MCF 10A (cell line): ENCODE data around the gene UMAD1. TPM values are rescaled to one million over a fixed set of nuclear protein-coding genes. Genes with fewer than 3 reads are reported as not detected.

Experiments
- BruUV-seq: library from RNA; stranded (reverse); fragments of 400-500 nt; replicated peaks from 2 replicates; lab custom pipeline; 2021; lab: Mats Ljungman, UMichigan
- CTCF ChIA-PET: fragments of 300-600 bp; sonication (Branson Sonifier 250); formaldehyde crosslinking; extraction: SDS; loops from one replicate; lab custom pipeline; 2021; ENCODE audit warnings: antibody characterized with exemption, inconsistent platforms; lab: Yijun Ruan, JAX
- POLR2A ChIA-PET: fragments of 300-600, 350-650 bp; sonication (Branson Sonifier 250); formaldehyde crosslinking; extraction: SDS; loops from one replicate; lab custom pipeline; 2020; ENCODE audit warnings: antibody characterized with exemption, inconsistent platforms; lab: Yijun Ruan, JAX
- DNase-seq: peaks from one replicate; pipeline ENCODE4 v3.0.0-alpha.2; 2018; ENCODE audit not compliant: unreplicated experiment
- H3K27ac Mint-ChIP-seq: one replicate; pipeline ENCODE4 v1.8.0; 2022; ENCODE audit warnings: mild to moderate bottlenecking, low read depth, mixed read lengths; ENCODE audit not compliant: unreplicated experiment
- H3K27me3 Mint-ChIP-seq: one replicate; pipeline ENCODE4 v1.8.0; 2022; ENCODE audit warnings: mixed read lengths; ENCODE audit not compliant: insufficient read depth, unreplicated experiment
- H3K36me3 Mint-ChIP-seq: one replicate; pipeline ENCODE4 v1.8.0; 2022; ENCODE audit warnings: mild to moderate bottlenecking, moderate library complexity, mixed read lengths; ENCODE audit not compliant: insufficient read depth, unreplicated experiment
- H3K4me1 Mint-ChIP-seq: one replicate; pipeline ENCODE4 v1.8.0; 2022; ENCODE audit warnings: mixed read lengths; ENCODE audit not compliant: insufficient read depth, unreplicated experiment
- H3K4me3 Mint-ChIP-seq: one replicate; pipeline ENCODE4 v1.8.0; 2022; ENCODE audit warnings: mild to moderate bottlenecking, moderate library complexity, mixed read lengths; ENCODE audit not compliant: unreplicated experiment
- H3K9me3 Mint-ChIP-seq: one replicate; pipeline ENCODE4 v1.8.0; 2022; ENCODE audit warnings: mixed read lengths; ENCODE audit not compliant: unreplicated experiment
- CTCF ChIP-seq: fragments of 200-600 bp; IDR thresholded peaks from one replicate; pipeline ENCODE4 v1.8.0; 2022; ENCODE audit warnings: antibody characterized with exemption, mild to moderate bottlenecking; ENCODE audit not compliant: unreplicated experiment
- intact Hi-C: fragments of 100-400 bp; cut with micrococcal nuclease; formaldehyde crosslinking; loops from 2 replicates; pipeline ENCODE4 v1.14.1; 2022
- total RNA-seq: library from RNA; stranded (reverse); gene quantifications from 2 replicates; pipeline ENCODE4 v1.2.3, GENCODE V29; 2022

The UMAD1 gene
- total RNA-seq, 1 experiment from 2014 or later = 7.1 TPM

GRCh38 chr7:7706101-7706511 lies 65.6 kb downstream of the UMAD1 start:
- Mint-ChIP-seq H3K27me3 (no peaks in the 10 kb centered on the region), H3K9me3 (no peaks in the 10 kb centered on the region), H3K36me3 (peaks cover 7% of the 10 kb centered on the region), H3K4me1 (peaks cover 21% of the 10 kb centered on the region), H3K4me3 (no peak overlapping the region), H3K27ac (peak overlapping the region; percentile 43)
- BruUV-seq = no TSS peak
- ChIA-PET POLR2A (interaction anchor here (3.2 kb wide), 1 partner anchor 13 kb away, joined by 9 read pairs; no protein-coding TSS in a partner anchor), CTCF (no interaction called here)
- intact Hi-C loops = no loop called here
- no peak for TF ChIP-seq CTCF
- DNase-seq = no peak

- H3K27me3 Mint-ChIP-seq = no peaks in the 10 kb centered on the region
- BruUV-seq = no TSS peak
- no peak overlapping the region for H3K27ac Mint-ChIP-seq
- no peak for DNase-seq
- H3K4me3 Mint-ChIP-seq = no peak overlapping the region
- CTCF ChIA-PET = no interaction called here
- POLR2A ChIA-PET = interaction anchor here (0.8 to 3.2 kb wide), 2 partner anchors 12 to 65 kb away, joined by 5 to 9 read pairs; partner anchors contain the start of gene UMAD1
- peaks cover 7% of the 10 kb centered on the region for H3K36me3 Mint-ChIP-seq
- intact Hi-C loops = no loop called here
- TF ChIP-seq CTCF = no peak
- H3K9me3 Mint-ChIP-seq = no peaks in the 10 kb centered on the region
- peaks cover 21% of the 10 kb centered on the region for H3K4me1 Mint-ChIP-seq
Observed at GRCh38 chr7:7706556-7707172, 66.1 kb downstream of the UMAD1 start.

GRCh38 chr7:7707246-7707645 lies 66.7 kb downstream of the UMAD1 start:
- intact Hi-C loops = no loop called here
- no TSS peak for BruUV-seq
- TF ChIP-seq CTCF = no peak
- ChIA-PET CTCF (no interaction called here), POLR2A (interaction anchor here (0.8 to 3.2 kb wide), 3 partner anchors 11 to 66 kb away, joined by 5 to 9 read pairs (median 5); partner anchors contain the start of gene UMAD1)
- Mint-ChIP-seq H3K27ac (no peak overlapping the region), H3K36me3 (peaks cover 7% of the 10 kb centered on the region), H3K9me3 (no peaks in the 10 kb centered on the region), H3K27me3 (no peaks in the 10 kb centered on the region), H3K4me1 (peaks cover 21% of the 10 kb centered on the region), H3K4me3 (no peak overlapping the region)
- no peak for DNase-seq

GRCh38 chr7:7707806-7708205 lies 67.3 kb downstream of the UMAD1 start:
- Mint-ChIP-seq H3K9me3 (no peaks in the 10 kb centered on the region), H3K27me3 (no peaks in the 10 kb centered on the region), H3K36me3 (peaks cover 7% of the 10 kb centered on the region), H3K4me1 (peaks cover 17% of the 10 kb centered on the region), H3K27ac (no peak overlapping the region), H3K4me3 (no peak overlapping the region)
- BruUV-seq = no TSS peak
- DNase-seq = no peak
- ChIA-PET POLR2A (interaction anchor here (0.8 to 3.2 kb wide), 3 partner anchors 11 to 66 kb away, joined by 5 to 9 read pairs (median 5); partner anchors contain the start of gene UMAD1), CTCF (interaction anchor here (0.7 to 1.0 kb wide), 2 partner anchors 26 to 559 kb away, joined by 3 to 5 read pairs; no protein-coding TSS in a partner anchor)
- intact Hi-C loops = no loop called here
- TF ChIP-seq CTCF = no peak
